T follicular helper cell (primary cell): ENCODE results near the gene CXCL11.
"Not testable (repeated sequence)": the region's sequence is repeated elsewhere in the genome, so short reads cannot be mapped to it uniquely, and the experiment has no call there.

Experiments
- DNase-seq: peaks from one replicate; pipeline ENCODE4 v3.0.0-alpha.2; 2020; ENCODE audit warnings: low read depth
- total RNA-seq, 2 experiments: gene quantifications; one replicate each; lab custom pipeline; 2026; lab: John Stamatoyannopoulos, UW

Gene CXCL11
- total RNA-seq, result 0.06 to 3.3 reads per million in 2 experiments

DNA sequence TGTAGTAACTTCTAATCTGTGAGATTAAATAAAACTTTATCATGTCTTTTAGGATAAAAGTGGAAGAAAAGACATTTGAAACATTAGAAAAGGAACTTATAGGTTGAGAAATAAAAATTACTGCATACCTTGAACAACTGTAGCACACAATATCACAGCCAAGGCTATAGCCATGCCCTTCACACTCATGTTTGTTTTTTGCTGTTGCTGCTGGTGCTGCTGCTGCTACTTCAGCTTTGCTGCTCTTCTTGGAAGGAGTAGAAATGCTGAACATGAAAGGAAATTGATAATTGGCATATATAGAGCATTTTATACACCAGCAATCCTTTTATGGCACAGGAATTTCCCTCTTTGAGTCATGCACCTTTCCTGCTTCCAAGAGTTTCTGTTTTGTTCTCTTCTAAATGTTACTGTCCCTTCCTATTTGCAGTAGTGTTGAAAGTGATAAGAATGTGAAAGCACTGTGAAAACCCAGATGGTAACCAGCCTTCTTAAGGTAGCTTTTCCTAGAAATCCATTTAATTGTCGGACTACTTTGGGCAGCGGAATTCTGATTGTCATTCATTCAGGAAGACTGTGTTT, at the start of gene CXCL11:
TSS of gene CXCL11 (minus strand) at position 272 of the 582 bp plus-strand sequence. CDS start at position 189, 83 bp downstream.
- DNase-seq, result no peak

DNA sequence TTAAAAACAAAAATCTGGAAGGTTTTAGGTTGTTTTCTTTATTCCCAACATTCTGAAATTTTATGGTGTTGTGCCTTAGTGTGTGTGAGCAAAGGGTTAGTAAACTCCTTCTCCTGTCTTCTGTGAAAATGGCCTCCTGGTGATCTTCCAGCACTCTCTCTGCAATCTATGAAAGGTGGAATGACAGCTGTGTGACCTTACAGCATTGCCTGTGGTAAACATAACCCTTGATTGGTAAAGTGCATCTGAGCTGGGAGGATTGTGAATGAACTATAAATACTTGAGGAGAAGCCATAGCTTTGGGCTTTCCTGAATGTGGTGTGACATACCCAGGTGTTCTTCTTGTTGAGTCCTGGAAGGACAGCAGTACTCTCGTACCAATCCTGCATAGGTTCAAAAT, 48.7 kb upstream of the CXCL11 start:
- no peak for DNase-seq

DNA sequence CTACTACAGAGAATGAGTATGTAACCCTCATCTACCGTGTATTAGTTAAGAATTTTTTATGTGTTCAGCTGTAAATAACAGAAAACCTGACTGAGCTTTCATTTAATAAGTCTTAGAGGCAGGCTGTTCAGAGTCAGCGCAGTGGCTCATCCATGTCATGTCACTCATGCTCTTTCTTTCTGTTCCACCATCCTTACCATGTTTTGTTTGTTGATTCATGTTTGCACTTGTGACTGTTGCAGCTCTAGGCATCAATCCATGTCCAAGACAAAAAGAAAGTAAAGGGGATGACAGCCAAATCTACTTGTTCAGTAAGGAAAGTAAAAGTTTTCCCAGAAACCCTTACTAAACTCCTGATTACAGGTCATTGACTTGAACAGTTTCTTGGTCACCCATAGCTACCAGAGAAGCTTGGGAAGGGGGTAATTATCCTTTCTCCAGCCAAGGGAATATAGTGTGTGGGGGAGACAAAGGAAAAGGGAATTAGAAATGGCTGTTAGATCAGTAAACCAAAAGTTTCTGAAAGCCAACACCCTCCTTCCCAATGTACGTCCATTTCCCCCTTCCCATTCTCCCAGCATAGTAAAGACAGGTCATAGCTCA, 47.6 kb upstream of the CXCL11 start:
- DNase-seq, result no peak

DNA sequence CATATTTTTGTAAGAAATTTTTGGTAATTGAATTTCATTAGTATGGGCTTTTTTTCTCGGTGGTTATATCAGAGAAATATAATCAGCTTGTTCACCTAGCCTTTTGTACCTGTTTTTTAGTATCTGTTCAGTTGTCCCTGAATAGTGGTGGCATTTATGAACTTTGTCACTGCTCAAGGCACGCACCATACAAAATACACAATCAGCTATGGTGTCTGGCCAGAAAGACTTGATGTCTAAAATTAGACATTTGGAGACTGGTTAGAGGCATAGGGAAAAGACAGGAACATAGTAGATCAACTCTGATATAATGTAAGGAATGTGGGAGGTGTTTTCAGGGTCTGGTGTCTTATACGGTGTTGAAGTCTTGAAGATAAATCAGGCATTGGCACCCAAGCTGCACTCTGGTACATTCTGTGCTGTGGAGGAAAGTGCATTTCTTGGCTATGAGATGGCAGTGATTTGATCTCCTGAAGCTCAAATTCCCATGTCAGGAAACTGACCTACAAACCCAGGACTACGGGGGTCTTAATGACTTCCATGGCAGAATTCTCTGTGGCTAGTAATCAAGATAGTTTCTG, 42.3 kb upstream of the CXCL11 start:
- no peak for DNase-seq

DNA sequence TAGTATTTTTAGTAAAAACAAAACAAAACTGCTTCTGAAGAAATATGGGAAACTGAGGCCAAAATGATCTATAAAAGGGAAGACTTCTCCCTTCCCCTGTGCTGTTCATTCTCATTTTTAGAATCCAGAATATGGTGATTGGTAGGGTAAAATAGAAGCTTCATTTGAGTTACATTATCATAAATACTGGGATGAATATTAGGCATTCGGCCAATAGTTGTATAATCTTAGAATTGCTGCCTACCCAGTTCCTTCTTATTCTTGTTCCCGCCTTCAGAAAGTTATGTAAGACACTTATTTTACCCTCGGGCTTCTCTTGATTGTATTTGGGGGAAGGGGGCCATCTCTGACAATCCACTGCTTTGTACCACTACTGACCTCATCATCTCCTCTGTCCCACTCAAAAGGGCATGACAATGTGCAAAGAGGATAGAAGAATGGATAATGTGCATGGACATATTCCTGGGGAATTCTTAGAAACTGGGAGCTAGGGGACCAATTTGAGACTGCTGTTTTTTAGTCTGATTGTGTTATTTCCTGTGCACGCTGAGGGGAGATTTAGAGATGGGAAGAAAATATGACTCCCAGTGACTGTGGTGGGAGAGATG, 39.2 kb upstream of the CXCL11 start:
- no peak for DNase-seq

DNA sequence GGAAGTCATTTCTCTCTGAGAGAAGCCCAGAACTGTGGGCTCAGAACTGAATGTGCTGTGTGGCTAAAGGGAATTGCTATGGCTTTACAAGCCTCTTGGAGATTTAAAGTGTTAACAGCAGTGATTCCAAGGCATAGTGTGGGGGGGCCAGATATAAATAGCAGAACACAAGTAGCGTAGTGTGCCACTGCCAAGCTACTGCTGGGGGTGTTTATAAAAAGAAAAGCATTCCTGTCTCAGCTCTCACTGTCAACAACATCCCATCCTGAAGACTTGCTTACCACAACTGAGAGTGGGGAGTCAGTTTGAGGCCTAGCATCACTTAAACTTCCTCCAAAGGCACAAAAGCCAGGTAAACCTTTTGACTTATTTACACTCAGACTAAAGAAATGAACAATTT, 38.6 kb upstream of the CXCL11 start, which contains the start of gene ART3:
TSS of gene ART3 (plus strand) at position 242 of the 400 bp plus-strand sequence. CDS start 1,181 bp downstream, outside the sequence.
- no peak for DNase-seq

DNA sequence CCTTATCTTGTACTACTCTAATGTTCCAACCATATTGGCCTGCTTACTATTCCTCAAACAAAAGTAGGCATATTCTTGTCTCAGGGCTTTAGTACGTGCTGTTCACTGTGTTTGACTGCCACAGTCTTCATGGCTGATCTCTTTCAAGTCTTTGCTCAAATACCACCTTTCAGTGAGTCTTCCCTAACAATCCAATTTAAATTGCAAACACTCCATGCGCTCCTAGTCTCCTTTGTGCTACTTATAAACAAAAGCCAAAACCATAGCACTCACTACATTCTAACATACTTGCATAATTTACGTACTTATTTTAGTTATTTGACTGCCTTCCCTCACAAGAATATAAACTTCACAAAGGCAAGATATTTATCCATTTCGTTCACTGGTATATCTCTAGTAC, 36.9 kb upstream of the CXCL11 start:
- no peak for DNase-seq

DNA sequence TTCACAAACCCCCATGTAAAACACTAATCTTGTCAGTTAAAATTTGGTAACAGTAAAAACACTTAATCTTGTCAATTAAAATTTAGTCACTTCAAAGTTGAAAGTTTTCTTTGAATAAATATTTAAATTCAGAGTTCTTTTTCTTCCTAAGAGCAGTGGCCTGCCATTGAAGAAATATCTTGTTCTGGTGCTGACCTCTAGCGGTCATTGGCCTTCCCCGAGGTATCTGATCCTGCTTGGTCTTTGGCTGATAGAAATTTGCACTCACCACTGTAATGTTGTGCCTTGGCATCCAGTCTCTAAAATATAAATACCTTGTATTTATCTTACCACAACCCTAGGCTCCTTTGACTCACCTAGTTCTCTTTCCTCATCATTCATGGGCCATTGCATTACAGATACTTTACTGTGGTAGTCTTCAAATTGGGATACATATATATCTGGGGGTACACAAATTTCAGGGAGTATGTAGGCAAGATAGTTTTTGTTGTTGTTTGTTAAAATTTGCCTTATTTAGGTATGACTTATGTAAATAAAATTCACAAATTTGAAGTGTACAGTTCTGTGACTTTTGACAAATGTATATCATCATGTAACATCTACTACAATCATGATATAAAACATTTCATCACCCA, 31.9 kb upstream of the CXCL11 start:
- peak; percentile 56 for DNase-seq

DNA sequence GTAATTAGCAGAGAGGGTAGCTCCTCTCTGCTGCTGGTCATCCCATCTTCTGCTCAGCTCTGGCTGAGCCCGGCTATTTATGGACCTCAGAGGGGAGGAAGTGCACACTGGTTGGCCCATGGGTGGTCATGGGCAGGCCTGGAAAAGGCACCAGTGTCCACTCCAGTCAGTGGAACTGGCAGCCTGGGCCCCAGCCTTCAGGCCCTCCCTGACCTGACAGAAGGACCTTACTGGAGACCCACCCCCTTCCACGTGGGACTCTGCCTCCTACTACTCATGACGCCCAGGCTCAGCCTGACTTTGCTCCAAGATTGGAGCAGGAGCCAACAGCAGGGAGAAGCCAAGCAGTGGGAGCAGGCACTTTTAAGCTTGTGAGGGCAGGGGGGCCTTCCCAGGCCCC, 30.7 kb upstream of the CXCL11 start:
- no peak for DNase-seq

DNA sequence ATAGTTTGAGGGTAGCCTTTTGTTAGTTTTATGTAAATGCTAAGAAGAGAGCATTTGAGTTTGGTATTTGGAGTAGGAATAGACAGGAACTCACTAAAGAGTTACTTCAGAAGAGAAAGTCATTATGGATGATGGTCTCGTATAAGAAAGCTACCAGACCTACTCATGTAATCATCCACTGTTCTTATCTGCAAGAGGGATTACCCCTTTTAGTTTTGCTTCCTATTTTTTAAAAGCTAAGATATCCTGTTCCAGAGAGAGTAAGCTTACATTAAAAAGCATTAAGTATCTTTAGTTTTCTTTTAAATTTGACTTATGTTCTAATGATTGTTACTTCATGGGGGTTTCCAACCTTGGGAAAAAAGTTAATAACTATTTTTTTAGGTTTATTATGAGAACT, 26.1 kb upstream of the CXCL11 start:
- DNase-seq, result no peak

DNA sequence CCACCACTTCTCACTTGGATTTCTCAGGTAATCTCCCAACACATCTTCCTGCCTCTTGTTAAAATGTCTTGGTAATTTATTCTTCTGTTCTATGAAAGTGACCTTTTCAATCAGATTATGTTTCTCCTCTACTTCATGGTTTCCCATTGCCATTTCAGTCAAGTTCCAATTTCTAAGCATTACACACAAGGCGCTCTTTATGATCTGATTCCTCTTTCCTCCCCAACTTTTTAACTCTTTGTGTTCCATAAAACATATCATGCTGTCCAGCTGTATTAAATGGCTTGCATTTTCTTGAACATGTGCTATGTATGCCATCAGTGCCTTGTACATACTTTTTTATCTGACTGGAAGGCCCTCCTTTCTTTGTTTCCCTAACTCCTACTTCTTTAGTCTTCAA, 25.6 kb upstream of the CXCL11 start:
- DNase-seq, result no peak

DNA sequence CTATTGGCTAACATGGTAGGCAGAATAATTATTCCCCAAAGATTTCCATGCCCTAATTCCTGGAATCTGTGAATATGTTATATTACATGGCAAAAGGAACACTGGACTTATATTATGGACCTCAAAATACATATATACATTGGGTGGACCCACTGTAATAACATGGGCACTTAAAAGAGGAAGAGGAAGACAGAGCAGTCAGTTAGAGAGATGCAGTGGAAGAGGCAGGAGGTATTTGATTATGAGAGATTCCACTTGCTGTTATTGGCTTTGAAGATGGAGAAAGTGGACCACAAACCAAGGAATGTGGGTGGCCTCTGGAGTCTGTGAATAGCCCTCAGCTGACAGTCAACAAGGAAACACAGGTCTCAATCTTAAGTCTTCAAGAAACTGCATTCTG, 24.6 kb upstream of the CXCL11 start:
- DNase-seq, result no peak

DNA sequence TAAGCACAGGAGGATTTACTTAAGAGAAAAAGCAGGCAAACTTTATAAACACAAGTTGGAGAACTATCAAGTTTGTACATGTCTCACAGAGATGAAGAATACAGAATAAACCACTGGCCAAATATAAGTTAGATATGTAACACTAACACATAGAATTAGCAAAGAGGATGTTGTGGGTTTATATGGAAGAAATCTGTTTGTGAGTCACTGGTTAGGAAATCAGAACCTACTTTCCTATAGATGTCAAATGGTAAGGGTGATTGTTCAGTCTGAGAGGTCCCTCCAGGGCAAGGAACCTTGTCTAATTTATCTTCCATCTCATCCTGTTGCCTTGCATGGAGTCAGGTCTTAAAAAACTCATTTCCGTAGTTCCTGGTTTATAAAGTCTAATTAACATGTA, 23.9 kb upstream of the CXCL11 start:
- no peak for DNase-seq

DNA sequence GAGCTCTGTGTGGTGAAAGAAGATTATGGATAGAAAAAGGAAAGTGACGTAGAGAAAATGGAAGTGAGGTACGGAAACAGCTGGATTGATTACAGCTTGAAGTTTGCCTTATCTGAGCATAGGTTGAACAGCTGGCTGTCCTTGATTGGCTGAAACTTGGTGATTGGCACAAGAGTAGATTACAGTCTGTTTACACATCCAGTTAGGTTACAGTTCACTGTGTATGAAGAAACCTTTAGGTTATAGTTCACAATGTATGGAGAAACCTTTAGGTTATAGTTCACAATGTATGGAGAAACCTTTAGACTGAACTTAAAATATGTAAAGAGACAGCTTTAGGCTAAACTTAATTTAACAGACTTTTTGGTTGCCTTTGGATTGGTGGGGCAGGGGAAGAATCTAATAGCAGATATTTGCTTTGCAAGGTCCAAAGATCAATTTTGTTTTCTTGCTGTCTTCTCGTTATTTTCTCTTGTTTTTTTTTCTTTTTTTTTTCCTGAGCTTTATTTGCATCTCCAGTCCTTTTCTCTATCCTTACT, 23.1 kb upstream of the CXCL11 start:
- DNase-seq, result no peak

DNA sequence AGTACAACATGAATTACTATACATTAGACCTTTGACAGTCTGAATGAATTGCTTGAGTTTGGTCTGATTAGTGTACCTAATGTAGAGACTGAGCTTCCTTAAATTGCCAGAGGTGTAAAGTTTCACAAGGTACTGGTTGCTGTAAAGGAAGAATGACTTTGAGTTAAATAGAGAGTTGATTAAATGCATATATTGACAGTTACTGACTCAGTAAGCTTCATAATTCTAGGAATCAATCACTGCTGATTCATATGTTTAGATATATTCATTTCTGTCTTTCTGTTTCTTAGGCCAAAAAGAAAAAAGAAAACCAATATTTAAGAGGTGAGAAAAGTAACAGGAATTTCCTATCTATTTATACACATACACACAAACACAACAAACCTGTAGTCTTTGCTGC, 22.4 kb upstream of the CXCL11 start:
- DNase-seq, result no peak

DNA sequence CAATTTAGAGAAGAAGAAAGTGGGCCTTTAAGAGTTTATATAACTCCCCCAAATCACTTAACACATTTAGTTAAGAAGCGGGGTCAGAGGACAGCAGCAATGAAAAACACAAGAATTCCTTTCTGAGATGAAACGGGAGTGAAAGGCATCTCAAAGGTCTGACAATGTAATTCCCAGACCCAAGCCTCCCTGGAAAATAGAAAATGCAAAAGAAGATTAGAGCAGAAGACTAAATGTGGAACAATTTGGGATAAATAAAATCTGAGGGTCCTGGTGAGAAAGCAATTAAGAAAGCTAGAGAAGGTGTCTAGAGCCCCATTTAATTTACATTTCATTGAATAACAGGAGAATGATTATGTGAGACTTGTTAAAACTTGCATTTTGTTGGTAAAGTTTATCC, 19.6 kb upstream of the CXCL11 start:
- no peak for DNase-seq

DNA sequence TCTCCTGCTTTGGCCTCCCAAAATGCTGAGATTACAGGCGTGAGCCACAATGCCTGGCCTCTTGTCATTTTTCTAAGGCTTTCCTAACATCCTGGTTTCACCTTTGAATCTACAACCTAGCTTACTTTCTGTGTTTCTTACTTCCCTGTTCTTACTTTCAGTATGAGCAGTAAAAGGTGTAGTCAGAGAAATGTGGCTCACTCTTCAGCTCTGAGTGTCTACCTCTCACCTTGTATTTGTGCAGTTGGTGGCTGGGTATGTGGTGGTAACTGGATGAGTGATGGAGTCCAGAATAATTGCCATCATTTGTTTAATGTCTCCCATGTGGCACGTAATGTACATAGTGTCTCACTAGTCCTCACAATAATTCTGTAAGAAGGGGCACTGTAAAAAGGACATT, 19.1 kb upstream of the CXCL11 start:
- DNase-seq, result no peak

DNA sequence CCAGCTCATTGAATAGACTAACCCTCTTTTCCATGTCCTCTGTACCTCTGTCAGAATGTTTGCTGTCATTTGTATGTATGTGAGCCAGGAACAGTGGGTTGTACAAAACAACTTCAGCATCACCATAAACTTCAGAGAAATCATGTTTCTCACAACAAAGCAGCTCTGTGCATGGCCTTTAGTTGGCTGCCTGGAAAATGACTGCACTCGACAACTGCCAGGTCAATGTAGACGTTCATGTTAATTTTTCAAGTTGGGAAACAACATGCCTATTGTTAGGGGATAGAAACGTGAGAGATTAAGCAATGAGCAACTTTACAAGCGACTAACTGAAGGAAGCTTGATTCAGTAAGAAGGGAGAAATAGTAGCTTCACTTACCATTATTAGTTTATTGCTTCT, 17.9 kb upstream of the CXCL11 start:
- no peak for DNase-seq

DNA sequence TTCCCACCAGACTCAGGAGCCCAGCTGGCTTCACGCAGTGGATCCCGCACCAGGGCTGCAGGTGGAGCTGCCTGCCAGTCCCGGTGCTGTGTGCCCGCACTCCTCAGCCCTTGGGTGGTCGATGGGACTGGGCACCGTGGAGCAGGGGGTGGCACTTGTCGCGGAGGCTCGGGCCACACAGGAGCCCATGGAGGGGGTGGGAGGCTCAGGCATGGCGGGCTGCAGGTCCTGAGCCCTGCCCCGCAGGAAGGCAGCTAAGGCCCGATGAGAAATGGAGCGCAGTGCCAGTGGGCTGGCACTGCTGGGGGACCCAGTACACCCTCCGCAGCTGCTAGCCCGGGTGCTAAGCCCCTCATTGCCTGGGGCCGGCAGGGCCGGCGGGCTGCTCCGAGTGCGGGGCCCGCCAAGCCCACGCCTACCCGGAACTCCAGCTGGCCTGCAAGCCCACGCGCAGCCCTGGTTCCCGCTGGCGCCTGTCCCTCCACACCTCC, 14.7 kb upstream of the CXCL11 start:
- DNase-seq, result not testable (repeated sequence)

DNA sequence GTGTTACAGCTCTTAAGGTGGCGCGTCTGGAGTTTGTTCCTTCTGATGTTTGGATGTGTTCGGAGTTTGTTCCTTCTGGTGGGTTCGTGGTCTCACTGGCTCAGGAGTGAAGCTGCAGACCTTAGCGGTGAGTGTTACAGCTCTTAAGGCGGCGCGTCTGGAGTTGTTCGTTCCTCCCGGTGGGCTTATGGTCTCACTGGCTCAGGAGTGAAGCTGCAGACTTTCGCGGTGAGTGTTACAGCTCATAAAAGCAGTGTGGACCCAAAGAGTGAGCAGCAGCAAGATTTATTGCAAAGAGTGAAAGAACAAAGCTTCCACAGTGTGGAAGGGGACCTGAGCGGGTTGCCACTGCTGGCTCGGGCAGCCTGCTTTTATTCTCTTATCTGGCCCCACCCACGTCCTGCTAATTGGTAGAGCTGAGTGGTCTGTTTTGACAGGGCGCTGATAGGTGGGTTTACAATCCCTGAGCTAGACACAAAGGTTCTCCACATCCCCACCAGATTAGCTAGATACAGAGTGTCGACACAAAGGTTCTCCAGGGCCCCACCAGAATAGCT, 14.1 kb upstream of the CXCL11 start:
- not testable (repeated sequence) for DNase-seq

DNA sequence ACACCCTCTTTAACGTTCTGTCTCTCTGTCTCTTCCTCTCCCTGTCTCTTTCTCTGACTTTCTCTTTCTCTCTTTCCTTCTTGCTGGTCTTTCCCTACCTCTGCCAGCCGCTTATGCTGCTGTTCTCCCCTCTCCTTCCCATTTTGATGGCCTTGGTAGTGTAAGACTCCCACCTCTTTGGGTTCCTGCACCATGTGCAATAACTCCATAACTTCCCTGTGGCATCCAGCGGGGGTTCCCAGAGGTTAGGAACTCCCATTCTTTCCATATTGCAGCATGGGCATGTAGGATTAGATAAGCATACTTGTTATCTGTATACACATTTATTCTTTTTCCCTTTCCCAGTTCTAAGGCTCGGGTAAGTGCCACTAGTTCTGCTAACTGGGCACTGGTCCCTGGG, 8.8 kb upstream of the CXCL11 start:
- not testable (repeated sequence) for DNase-seq

DNA sequence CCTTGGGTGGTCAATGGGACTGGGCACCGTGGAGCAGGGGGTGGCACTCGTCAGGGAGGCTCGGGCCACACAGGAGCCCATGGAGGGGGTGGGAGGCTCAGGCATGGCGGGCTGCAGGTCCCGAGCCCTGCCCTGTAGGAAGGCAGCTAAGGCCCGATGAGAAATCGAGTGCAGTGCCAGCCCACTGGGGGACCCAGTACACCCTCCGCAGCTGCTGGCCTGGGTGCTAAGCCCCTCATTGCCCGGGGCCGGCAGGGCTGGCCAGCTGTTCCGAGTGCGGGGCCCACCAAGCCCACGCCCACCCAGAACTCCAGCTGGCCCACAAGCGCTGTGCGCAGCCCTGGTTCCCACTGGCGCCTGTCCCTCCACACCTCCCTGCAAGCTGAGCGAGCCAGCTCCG, 7.4 kb upstream of the CXCL11 start:
- not testable (repeated sequence) for DNase-seq
